Ammon's horn (tissue), 1 donor: Measurements from ENCODE around the gene PAWR.
"Not testable (repeated sequence)": the region's sequence is repeated elsewhere in the genome, so short reads cannot be mapped to it uniquely, and the experiment has no call there.

Experiments
- DNase-seq: peaks from one replicate; pipeline ENCODE4 v3.0.0-alpha.2; 2016; ENCODE audit warnings: low spot score

Gene PAWR

GRCh38 chr12:79591988-79592387, 98.8 kb downstream of the PAWR start:
- DNase-seq = no peak

GRCh38 chr12:79590751-79591150, 100.0 kb downstream of the PAWR start:
- DNase-seq = no peak

- no peak for DNase-seq
Measured at GRCh38 chr12:79587368-79587767, 103.4 kb downstream of the PAWR start.

GRCh38 chr12:79585147-79585546, 105.6 kb downstream of the PAWR start:
- DNase-seq = no peak

- no peak for DNase-seq
Measured at GRCh38 chr12:79573820-79574219, 116.9 kb downstream of the PAWR start.

GRCh38 chr12:79569679-79570078, 121.1 kb downstream of the PAWR start:
- no peak for DNase-seq

- DNase-seq = no peak
Measured at GRCh38 chr12:79567175-79567563, 123.6 kb downstream of the PAWR start.

- no peak for DNase-seq
Measured at GRCh38 chr12:79566452-79567174, 124.2 kb downstream of the PAWR start.

GRCh38 chr12:79564727-79565350, 125.9 kb downstream of the PAWR start:
- not testable (repeated sequence) for DNase-seq

GRCh38 chr12:79563021-79563740, 127.6 kb downstream of the PAWR start:
- DNase-seq = no peak

- no peak for DNase-seq
Measured at GRCh38 chr12:79561401-79562132, 129.2 kb downstream of the PAWR start.

GRCh38 chr12:79560225-79560889, 130.4 kb downstream of the PAWR start:
- no peak for DNase-seq

GRCh38 chr12:79559591-79559990, 131.2 kb downstream of the PAWR start:
- DNase-seq = no peak

GRCh38 chr12:79558924-79559469, 131.8 kb downstream of the PAWR start:
- DNase-seq = no peak

GRCh38 chr12:79557690-79558315, 133.0 kb downstream of the PAWR start:
- DNase-seq = no peak

GRCh38 chr12:79555028-79555925, 135.5 kb downstream of the PAWR start:
- peak; percentile 45 for DNase-seq

- no peak for DNase-seq
Measured at GRCh38 chr12:79553863-79554574, 136.7 kb downstream of the PAWR start.

GRCh38 chr12:79552192-79552591, 138.6 kb downstream of the PAWR start:
- DNase-seq = no peak

- DNase-seq = no peak
Measured at GRCh38 chr12:79549531-79550271, 141.1 kb downstream of the PAWR start.
